Renal cortical epithelial cell (primary cell): Measurements from ENCODE around the gene GUCY1A1. TPM values are rescaled to one million over a fixed set of nuclear protein-coding genes. Genes with fewer than 3 reads are reported as not detected.
A peak's percentile ranks its signal among the peaks of the same experiment; 100 is the strongest.

Experiments used
- DNase-seq: peaks from one replicate; pipeline ENCODE4 v3.0.0-alpha.2; 2011; ENCODE audit warnings: low read depth
- total RNA-seq: library from RNA; depleted of rRNA; stranded (reverse); fragments of >200 nt; gene quantifications from 2 replicates; pipeline ENCODE4 v1.2.3, GENCODE V29; 2014

Gene GUCY1A1
- total RNA-seq, 1 donor from 2014 or later = 59.1 TPM

DNA sequence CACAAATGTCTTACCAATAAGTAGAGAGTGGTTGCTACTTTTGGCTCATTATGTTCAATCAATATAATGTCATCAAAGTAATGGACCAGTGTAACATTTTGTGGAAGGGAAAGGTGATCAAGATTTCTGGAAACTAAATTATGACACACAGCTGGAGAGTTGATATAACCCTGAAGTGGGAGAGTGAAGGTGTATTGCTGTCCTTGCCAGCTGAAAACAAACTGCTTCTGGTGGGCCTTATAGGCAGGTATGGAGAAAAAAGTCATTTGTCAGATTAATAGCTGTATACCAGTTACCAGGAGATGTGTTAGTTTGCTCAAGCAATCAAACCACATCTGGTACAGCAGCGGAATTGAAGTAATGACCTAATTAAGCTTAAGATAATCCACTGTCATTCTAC, 74.9 kb downstream of the GUCY1A1 start:
- no peak for DNase-seq

DNA sequence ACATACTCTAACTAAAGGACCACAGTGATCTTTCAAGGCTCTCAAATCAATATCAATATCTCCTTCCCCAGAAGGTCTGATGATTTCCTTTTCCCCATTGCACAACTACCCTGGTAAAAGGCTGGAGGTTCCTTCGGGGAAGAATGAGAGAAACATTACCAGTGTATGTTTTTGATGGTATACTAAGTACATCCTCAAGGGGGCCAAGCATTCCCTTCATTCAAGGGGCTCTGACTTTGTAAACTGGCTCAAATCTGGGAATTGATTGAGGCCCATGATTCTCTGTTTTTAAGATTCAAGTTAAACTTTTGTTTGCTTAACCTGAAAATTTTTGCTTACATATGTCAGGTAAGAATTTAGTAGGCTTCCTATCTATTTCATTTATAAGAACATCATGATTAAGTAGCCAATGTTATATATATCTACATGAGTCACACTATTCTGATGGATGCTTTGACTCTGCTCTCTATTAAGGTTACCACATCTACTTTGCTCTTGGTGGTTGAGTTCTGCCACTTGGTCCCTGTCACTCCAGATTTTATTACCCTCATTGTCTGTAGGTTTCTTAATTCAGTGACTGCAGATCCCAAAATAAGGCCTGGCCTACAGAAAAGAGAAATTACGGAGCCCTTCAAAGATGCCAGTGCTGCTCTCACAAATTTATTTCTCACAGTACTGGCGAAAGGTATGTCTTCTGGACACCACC, 75.8 kb downstream of the GUCY1A1 start:
- no peak for DNase-seq

DNA sequence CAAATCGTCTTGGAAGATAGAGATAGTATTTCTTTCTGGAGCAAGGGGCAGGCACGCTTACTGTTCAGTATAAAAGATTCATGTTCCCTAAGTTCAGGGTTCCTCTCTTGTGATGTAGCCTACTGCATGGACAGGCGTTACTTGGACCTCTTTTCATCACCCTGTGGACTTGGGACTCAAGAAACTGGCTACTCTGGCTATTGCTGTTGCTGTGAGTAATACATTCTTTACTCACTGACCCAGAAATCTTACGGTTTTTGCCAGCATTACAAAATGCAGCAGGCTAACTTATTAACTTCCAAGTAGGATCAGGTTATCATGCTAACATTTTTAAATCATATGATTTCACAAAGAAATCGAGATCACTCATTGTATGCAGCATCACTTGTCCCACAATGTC, 79.3 kb downstream of the GUCY1A1 start:
- DNase-seq = peak; percentile 98

DNA sequence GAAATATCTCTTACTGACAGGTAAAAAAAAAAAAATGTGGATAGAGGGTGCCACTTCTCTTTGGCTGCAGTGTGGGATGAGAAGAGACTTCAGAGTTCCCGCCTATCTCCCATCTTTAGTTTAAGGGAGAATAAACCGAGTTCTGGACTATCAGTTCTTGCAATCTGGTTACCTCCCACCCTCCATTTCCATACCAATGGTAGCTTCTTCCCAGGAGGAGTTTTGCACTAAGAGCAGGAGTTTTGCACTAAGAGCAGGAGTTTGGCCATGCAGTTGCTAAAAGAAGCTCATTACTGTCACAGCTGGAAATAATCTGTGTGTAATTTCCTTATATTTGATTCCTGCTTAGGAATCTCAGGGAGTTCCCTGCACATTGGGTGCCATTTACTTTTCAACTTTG, 81.4 kb downstream of the GUCY1A1 start:
- no peak for DNase-seq

DNA sequence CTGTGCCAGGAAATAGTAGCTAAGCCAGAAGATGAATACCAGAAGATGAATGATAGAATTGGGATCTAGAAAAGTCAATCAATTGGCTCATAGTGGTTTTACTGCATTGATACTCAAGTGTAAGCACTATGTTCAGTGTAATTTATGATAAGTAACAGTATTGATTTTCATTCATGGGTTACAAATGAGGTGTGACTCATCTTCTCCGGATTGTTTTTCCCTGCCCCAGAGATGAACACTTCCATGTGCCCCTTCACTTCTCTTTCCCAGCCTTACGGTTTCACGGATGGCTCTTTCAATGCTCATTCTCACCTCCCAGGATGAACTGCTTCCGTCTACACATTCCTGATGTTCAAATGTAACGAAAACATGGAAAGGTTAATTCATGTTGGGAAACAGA, 82.4 kb downstream of the GUCY1A1 start:
- DNase-seq = no peak

DNA sequence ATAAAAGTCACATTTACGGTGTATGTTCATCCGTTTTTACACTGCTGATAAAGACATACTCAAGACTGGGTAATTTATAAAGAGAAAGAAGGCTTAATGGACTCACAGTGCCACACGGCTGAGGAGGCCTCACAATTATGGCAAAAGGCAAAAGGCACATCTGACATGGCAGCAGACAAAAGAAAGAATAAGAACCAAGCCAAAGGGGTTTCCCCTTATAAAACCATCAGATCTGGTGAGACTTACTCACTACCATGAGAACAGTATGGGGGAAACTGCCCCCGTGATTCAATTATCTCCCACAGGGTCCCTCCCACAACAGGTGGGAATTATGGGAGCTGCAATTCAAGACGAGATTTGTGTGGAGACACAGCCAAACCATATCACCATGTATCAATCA, 84.9 kb downstream of the GUCY1A1 start:
- DNase-seq = no peak

DNA sequence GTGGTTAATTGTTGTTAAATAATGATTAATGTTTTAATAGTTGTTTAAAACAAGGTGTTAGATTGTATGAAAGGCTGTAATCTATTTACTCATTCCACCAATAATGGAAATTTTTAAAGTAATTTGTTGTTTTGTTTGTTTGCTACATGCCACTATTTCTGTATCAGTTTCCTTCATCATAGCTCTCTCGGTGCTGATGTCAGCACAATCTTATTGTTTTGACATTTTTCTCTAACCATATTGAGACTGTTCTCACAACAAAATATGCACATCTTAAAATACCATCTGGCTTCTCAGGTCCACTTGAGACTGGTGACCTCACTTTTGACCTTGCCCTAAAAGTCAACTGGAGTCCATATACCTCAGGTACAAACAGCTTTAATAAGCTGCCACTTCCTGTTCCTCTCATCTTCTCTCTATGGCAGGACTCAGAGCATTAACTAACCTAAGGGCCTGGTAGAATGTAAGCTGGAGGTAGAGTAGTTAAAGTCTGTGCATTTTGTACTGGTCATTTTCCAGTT, 91.2 kb downstream of the GUCY1A1 start:
- no peak for DNase-seq

DNA sequence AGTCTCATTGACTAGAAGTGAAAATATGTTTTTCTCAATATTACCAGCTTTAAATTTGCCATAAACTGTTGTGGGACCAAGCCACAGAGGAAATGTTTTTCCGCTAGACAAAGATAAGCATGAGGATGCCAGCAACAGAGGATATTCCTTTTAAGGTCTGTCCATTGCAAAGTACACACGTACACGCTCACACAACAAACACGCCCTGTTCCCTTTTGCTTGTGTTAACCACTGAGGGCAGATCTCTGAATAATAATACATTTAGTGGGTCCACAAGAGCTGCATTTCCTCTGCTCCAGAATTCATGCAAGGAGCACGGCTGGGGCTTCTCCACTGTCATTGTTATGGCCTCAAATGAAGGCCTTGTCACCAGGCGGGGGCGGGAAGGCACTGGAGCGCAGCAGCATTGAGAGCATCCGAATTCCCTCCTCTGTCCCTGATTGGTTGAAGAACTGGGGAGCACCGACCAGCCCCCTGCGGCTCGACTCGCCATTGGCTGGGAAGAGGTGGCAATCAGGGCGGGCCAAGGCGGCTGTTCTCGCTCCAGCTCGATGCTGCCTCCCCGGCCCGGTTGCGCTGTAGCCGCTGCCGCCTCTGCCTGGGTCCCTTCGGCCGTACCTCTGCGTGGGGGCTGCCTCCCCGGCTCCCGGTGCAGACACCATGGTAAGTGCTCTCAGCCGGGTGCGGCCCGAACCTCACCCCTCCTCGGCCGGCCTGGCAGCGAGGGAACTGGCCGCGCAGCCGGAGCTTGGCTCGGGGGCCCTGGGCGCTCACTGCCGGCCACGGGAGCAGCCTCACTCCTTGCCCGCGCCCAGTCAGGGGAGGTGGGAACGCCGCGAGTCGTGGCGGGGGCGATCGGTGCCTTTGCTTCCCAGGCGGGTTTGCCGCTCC, 92.1 kb downstream of the GUCY1A1 start, which contains the start of gene GUCY1B1:
Gene GUCY1B1 (plus strand): TSS at position 541 of the 891 bp plus-strand sequence. CDS start 120 bp downstream, at position 661.
- DNase-seq = peak; percentile 91

DNA sequence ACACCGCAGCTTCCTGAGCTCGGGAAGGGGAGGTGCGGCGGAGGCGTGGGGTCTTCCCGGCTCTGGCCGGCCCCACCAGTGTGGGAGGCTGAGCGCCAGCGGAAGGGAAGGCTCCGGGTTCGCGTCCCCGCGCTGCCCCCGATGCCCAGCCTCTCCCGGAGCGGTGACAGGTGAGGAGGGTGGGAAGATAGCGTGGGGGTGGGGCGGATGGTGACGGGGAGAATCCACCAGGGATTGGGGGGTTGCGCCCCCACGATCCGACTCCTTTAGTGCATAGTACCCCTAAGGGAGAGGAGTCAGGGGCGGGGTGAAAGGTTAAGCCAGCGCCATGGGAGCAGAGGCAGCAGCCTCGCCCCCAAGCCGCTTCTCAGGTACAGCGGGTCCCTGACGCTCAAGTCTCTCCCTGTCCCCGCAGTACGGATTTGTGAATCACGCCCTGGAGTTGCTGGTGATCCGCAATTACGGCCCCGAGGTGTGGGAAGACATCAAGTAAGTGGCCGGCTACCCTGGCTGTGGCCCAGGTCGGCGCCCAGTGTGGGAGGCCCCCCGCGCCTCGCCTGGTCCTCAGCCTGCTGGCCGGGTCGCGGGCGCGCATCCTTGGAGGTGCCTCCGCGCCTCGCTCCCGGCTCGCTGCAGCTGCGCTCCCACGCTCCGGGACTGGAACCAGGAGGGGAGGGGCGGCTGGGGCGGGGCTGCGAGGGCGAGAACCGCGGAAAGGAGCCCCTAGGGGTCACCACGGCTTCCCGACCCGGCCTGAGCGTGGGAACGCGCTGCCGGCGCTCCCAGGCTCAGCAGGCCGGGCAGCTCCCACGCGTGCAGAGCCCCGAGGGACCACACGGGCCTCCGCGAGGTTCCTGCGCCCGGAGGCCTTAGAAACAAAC, 93.0 kb downstream of the GUCY1A1 start:
- DNase-seq = no peak

DNA sequence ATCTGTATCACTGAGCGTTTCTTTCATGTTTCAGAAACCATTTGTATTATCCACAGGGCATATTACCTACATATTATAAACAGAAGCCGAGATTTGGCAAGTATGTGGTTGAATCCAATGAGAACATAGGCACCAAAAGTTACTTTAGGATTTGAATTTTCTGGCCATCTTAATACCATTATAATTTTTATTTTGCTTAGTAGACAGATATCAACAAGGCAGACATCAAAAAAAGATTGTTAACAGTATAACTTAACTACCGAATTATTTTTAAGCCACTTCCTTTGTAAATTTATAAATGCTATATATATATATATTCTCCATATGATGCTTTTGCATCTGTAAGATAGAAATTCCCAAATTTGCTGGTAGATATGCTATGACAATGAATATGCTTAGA, 94.4 kb downstream of the GUCY1A1 start:
- no peak for DNase-seq

DNA sequence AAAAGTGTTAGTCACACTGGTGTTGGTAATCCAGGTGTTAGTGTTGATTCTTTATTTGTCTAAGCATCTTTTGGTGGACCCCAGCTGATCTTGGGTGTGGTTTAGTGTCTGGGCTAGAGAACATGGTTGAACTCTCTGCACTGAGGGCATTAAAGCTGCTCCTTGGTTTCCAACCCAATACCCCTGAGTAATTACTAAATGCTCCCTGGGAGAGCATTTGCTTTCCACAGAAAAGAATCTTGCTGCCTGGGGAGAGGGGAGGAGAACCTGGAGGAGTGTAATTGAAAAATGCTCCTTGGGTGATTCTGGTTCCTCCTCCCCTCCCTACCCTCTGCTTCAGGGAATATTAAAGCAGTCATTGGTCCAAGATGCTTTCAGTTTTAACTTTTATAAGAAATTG, 95.3 kb downstream of the GUCY1A1 start:
- DNase-seq = peak; percentile 92

DNA sequence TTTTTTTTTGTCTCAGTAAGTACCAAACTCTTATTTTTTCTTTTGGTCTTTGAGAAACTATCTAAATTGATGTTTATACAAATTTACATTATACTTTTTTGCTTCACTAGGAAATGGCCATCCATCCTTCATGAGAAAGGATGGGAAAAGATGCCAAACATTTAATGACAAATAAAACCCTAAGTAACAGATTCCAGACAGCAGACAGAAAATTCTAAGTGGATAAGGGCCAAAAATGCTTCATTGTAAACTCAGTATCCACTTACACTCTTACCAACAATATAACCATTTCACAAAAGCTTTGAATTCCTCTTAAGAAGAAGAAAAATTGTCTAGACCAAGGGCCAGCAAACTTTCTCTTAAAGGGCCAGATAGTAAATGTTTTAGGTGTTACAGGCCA, 95.7 kb downstream of the GUCY1A1 start:
- DNase-seq = no peak

DNA sequence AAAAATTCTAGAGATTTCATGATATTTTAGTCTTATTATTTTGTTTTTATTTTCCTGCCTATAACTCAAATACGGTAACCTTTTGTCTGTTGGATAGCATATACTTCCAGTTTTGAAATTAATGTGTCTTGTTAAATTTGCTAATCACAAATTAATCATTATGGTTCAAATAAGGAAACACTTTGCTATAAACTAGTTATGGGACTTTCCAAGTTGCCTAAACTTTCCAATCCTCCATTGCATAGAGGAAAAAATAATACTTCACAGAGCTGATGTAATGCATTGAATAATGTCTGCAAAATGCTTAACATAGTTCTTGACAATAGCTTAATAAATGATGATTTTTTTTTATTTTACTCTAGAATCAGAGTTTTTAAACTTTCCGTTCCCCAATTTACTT, 96.9 kb downstream of the GUCY1A1 start:
- DNase-seq = no peak

DNA sequence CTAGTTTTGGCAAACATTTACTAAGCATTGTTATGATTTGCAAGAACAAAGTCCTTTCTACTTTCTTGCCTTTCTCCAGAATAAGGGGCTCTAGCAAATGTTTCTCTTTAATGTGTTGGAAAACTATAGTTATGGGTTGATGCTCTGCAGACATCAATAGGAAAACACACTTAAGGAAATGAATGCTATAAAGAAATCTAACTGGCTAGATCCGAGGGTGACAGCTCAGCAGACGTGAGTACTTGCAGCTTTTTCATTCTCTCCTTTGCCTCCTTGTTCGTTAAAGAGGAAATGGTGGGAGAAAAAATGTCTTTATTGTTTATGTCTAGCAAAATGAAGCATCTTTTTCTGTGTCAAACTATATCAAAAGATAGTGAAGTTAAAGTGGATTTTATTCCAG, 98.5 kb downstream of the GUCY1A1 start:
- no peak for DNase-seq

DNA sequence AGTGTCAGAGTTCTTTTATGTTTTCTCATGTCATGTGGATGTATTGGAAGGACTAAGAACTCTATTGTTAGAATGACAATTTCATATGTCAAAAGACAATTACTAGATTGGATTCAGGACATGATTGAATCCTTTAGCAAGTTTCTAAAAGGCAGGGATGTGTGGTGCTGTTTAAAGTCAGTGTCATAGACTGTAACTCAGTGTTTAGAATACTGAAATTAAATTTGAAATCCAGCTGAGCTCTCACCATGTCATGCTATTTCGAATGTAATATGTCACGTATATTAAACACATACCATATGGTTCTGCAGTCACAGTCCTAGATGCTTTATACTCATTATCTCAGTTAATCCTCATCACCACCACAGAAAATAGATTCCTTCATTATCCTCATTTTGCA, 100.0 kb downstream of the GUCY1A1 start:
- DNase-seq = no peak

DNA sequence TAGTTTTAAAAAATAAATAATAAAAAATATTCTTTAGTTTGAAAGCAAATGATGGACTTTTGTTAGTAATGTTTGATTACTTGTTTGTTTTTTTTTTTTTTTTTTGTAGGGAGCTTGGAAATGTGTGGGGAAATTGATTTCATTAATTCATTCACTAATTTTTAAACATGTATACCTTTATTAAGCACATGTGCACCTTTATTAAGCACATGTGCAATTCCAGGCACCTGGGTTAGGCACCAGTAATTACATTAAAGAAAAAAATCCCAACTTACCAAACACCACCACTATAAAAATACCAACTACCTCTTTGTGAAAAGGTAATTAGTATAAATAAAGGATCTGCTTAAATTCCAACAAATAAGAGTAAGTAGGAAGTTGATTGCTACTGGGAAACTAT, 101.7 kb downstream of the GUCY1A1 start:
- DNase-seq = peak; percentile 27

DNA sequence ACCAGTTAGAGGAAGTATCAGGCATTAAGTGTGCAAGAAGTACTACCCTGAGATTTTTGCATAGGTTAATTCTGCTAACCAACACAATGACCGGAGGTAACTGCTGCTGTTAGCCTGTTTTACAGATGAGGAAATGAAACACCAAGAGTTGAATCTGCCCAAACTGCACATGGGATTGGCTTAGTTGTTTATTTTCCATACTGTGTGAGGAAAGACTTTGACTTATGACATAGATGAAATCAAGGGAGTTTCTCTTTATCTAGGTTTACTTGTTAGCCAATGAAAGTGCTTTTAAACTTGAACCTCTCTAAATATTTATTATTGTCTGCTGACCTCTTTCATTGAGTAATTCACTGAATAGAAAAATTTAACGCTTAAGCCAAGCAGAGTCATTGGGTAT, 102.4 kb downstream of the GUCY1A1 start:
- no peak for DNase-seq

DNA sequence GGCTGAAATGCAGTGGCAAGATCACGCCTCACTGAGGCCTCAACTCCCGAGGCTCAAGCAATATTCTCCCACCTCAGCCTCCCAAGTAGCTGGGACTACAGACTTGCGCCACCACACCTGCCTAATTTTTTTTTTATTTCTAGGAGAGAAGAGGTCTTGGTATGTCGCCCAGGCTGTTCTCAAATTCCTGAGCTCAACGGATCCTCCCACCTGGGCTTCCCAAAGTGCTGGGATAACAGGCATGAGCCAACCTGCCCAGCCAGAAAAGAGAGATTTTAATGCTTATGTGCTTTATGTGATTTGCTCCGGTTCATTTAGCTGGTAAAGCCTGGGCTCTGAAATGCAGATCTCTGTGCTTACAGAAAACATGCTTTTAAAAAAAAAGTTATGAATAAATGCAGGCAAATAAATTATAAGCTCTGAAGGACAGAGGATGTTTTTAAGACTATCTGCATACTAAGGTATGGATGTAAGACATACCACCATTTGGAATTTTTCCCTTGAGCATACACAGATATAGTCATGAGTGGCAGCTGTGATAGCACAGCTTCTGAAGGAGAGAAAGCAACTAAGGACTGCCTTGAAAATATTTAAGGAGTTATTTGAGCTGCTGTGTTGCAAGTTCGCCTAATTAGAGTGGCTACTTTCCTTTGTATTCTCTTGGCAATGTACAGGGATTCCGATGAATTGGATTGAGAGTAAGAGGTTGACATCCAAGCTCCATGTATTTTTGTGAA, 106.0 kb downstream of the GUCY1A1 start:
- DNase-seq = no peak

DNA sequence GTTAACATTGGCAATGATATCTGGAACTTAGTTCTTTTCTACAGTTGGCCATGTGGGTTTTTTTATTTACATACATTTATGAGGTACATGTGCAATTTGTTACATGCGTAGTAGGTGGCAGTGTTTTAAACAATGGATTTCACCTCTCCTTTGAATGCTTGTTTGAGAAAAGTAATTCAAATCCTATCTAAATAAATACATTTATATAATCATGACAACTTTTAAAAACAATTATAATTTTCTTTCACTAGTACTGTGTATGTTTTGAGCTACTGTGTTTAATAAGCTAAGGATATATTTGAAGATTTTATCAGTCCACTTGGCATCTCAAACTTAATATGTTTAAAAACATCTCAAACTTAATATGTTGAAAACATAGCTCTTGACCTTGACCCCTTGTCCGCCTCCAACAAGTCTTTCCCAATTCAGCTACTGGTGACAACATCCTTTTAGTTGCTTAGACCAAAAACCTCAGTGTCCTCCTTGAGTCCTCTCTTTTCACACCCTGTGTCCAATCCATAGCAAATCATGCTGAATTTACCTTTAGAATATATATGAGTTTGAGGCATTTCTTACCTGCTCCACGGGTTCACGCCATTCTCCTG, 106.7 kb downstream of the GUCY1A1 start:
- no peak for DNase-seq

DNA sequence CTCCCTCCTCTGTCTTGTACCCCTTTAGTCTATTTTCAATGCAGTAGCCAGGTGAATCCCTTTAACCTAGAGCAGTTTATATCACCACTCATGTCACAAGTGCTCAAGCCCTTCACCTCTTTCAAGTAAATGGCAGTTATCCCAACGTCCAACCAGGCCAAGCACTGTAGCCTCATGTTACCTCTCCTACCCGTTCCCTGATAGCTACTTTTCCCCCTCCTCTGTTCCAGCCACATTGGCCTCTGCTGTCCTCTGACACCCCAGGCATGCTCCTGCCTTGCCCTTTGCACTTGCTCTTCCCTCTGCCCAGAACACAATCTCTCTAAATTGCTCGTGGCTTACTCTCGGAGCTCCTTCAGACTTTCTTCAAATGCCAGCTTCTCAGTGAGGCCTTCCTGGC, 107.4 kb downstream of the GUCY1A1 start:
- no peak for DNase-seq
